Skin of body (tissue), 2 donors: ENCODE data around the gene PDLIM1. TPM values are rescaled to one million over a fixed set of nuclear protein-coding genes. Genes with fewer than 3 reads are reported as not detected.

ENCODE experiments used
- DNase-seq: peaks from one replicate; lab custom pipeline; 2025; lab: John Stamatoyannopoulos, UW
- total RNA-seq: library from RNA; depleted of rRNA; stranded (reverse); fragments of >200 nt; gene quantifications from one replicate; pipeline ENCODE4 v1.2.3, GENCODE V29; 2014

PDLIM1 gene
- total RNA-seq, 1 donor from 2014 or later: 21.9 TPM

- no peak for DNase-seq
Measured at GRCh38 chr10:95289003-95289920, 1.5 kb downstream of the PDLIM1 start.

DNA sequence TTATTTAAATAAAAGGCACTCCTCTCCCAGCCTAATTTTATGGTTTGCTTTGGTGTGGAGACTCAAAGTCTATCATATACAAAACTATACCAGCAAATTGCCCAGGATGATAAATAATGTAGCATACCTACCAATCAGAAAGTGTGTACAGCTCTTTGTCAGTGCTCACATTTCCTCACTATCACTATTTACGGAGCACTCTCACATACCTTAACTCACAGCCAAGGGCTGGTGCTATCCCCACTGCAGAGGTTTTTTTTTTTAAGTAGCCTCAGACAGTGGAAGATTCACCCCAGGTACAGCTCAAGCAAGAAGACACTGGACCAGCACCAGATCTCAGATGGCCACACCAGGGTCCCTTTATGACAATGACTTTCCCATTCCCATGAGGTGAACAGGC lies 2.5 kb downstream of the PDLIM1 start:
- DNase-seq: no peak

DNA sequence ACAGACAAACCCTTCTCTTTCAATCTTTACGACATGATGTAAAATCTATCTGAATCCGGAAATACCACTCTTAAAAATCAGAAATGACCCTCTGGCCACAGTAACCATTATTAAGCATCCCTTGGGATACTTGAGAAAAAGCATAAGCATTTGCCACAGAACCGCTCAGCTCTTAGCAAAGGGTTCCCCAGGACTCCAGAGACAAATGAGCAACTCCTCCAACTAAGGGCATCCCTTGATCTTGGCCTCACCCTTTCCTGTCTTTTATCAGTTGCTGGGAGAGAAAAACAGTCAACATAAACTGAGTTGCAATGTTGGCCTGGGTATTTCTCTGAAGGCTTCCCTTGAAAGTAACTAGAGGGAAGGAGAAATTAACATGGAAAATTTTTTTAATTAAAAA lies 3.5 kb downstream of the PDLIM1 start:
- no peak for DNase-seq

DNA sequence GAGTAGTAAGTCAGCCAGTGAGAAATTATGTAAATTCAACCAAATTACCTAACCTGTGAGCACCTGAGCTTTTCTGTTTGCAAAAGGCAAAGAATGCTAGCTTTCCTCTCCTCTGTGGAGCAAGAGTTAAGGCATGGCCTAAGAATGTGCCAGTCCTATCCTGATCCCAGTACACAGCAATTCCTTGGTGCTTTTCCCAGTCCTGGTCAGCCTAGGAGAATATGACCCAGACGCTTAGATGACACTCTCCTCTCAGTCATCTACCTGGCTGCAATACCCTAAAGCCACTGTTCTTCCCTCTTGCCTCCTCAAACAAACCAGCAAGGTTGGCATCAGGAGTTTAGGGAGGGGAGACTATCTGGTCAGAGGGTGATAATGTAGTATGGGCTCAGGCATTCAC lies 4.1 kb downstream of the PDLIM1 start:
- no peak for DNase-seq

GRCh38 chr10:95285556-95285955 lies 5.2 kb downstream of the PDLIM1 start:
- DNase-seq: no peak

DNA sequence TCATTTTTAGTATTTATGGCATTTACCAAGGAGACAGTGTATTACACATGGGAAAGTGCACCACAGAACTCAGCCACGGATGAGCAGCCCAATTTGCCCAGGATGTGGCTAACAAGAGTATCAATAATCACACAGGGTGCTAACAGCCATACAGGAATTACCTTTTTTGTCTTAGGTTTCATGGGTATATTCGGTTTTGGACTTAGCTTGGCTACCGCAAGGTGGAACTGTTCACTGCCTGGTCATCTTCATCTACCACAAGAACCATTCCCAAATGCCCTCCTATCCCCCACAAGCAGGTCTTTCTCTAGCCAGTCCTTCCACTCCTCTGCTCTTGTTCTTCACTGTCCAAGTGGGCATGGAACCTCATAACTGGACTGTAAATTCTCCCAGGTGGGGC lies 6.0 kb downstream of the PDLIM1 start:
- no peak for DNase-seq

DNA sequence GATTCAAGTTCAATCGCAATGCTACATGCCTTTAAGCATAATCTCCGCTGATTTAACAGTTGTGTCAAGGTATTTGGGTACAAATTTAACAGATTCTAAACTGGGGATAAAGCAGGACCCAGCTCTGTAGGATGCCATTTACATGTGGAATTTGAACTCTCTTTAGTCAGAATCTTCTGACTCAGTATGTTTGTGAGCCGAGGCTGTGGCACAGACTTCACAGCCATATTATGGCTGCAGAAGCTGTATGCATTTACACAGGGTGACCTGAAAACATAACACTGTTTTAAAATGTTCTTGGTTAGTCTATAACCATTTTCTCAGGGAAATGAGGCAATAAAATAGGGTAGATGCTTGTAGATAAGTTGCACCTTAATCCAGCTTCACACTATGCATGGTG lies 8.7 kb downstream of the PDLIM1 start:
- no peak for DNase-seq

DNA sequence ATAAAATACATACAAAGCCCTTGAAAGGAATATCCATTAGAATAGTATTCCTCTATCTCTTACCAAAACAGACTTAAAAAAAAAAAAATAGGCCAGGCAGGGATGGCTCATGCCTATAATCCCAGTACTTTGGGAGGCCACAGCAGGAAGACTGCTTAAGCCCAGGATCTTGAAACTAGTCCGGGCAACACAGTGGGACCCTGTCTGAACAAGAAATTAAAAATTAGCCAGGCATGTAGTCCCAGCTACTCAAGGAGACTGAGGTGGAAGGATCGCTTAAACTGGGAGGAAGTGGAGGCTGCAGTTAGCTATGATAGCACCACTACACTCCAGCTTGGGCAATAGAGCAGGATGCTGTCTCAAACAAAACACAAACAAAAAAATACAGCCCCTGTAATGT lies 9.6 kb downstream of the PDLIM1 start:
- DNase-seq: no peak

- DNase-seq: no peak
Measured at GRCh38 chr10:95280637-95281036, 10.2 kb downstream of the PDLIM1 start.

- DNase-seq: no peak
Measured at GRCh38 chr10:95279042-95279820, 11.6 kb downstream of the PDLIM1 start.

DNA sequence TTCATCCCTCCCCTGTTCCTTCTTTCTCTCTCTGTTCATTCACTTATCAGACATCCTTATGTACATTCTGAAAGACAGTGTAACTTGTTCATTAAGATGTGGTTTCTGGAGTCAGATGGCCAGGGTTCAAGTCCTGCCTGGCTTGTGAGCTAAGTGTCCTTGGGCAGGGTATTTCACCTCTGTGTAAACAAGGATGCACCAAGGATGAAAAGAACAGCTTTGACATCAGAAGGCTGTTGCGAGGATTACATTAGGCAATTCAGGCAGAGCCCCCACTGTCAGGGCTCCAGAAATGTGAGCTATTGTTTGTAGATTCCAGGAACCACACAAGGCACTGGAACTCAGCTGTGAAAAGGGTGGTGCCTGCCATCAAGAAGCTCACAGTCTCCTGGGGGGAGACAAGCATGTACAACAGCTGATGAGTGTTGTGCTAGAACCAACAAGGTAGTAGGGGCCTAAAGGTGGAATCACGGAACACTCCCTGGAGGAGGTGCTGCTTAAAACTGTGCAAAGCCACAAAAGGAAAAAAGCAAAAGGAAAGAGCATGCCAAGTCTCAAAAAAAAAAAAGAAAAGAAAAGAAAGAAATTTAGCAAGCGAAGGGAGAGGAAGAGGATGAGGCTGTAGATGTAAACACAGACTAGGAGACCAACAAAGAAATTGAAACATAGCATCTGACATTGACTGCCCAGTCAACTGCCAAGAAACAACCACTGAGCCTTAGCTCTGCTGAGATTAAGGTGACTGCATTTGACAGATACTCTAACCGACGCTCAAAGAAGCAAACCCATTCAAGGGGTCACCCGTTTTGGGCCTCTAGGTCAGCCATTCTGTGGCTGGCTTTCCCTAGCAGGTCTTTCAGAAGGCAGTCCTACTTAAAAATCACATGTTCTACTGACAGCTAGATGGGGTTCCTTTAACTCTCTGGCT lies 12.5 kb downstream of the PDLIM1 start:
- no peak for DNase-seq

GRCh38 chr10:95277614-95278013 lies 13.2 kb downstream of the PDLIM1 start:
- DNase-seq: no peak

GRCh38 chr10:95277201-95277570 lies 13.6 kb downstream of the PDLIM1 start:
- no peak for DNase-seq

DNA sequence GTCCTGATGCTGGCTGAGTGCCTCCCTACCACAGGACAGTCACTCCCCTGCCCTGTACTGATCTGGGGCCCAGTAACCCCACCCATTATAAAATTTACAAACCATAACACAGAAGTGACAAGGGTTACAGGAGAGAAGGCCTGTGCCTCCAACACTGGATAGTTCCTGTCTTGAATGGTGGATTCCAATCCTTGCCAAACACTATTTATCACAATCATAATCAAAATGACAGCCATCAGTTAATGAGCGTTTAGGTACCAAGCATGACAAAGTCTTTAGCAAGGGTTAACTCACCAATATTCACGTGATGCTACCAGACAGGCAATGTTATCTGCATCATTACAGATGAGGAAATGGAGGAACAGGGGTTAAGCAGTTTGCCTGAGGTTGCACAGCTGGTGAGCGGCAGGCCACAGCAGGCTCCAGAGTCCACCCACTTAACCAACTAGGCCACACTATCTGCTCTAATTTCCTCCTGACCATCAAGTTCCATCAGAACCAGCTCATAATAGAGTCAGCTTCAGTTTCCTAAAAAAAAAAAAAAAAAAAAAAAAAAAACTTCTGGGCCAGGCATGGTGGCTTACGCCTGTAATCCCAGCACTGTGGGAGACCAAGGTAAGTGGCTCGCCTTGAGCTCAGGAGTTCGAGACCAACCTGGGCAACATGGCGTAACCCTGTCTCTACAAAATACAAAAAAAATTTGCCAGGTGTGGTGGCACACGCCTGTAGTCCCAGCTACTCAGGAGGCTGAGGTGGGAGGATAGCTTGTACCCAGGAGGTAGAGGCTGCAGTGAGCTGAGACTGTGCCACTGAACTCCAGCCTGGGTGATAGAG lies 14.2 kb downstream of the PDLIM1 start:
- DNase-seq: no peak

- DNase-seq: no peak
Measured at GRCh38 chr10:95275726-95276366, 15.0 kb downstream of the PDLIM1 start.

DNA sequence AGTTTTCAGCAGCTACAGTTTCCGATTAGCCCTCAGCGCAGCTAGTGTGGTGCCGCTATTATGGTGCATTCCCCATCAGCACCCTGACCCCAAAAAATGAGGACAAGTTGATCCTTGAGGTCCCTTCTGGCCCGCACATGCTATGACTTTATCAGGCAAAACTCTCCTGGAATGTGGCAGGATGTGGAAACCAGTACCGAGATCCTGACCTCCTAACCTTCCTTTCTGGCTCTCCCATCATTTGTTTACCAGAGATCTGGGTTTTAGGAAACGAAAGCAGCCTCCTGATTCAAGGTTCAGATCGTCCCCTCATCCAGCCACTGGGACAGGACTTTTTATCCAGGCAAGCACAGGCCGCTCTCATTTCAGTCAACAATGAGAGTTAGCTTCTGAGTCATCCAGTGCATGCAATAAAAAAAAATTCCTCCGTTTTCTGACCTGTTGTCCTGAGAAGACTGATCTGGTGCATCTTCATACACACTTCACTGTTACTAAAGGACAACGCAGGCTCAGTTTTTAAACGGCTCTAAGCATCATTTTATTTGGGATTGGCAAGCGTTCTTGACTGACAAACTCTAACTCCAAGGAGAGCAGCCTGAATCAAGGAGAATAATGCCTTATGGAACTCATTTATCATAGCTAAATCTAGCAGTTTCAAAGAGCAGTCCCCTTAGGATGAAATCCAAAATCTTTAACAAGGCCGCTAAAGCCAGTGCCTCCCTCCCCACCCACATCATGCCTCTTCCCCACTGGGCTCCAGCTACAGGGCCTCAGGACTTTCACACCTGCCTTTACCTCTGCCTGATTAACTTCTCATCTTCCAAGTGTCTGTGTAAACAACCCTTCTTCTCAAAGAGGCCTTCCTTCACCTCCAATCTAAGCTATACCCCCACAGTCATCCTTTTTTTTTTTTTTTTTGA lies 17.1 kb downstream of the PDLIM1 start:
- DNase-seq: no peak

GRCh38 chr10:95268438-95268837 lies 22.4 kb downstream of the PDLIM1 start:
- no peak for DNase-seq

DNA sequence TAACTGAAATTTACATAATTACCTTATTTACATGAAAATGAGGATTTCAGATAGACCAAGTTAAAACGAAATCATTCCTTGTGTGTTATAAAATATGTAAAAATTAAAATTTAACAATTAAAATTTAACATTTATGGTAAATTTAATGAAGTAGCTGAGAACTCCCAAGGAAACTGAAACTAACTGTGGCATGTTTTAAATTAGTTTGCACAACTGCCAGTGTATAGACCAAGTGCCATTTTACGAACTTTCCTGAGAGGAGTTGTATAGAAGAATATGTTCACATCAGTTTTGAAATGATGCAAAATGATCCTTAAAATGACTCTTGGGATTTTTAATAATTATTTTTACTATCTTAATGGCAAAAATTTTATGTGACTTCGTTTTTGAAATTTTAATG lies 23.6 kb downstream of the PDLIM1 start:
- no peak for DNase-seq

DNA sequence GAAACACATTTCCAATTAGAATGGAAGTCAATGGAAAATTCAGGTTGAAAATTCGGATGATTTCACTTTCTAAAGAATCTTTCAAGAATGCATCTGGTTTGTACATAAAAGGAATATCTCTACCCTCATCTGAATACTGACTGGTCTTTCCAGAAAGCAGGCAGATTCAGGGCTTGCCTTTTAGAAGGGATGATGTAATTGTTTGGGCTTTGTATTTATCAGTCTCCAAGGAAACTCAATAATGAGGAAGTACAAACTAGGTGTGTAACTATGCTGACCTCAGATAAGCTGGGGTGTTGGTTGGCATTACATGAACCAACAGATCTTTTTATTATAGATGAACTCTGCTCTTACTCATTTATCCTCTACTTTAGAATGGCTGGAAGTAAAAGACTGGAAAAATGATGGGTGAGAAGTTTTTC lies 24.1 kb downstream of the PDLIM1 start:
- DNase-seq: peak; percentile 50
